ENCODE measurements around the gene BAHCC1. TPM values are rescaled to one million over a fixed set of nuclear protein-coding genes. Genes with fewer than 3 reads are reported as not detected.
A peak's percentile ranks its signal among the peaks of the same experiment; 100 is the strongest.

Gene BAHCC1
- total RNA-seq, 1 donor from 2014 or later = 3.4 TPM

- TF ChIP-seq EZH2 (IDR thresholded peaks at IDR 0.05) = no peak
- no peak for TF ChIP-seq EZH2phosphoT487 (IDR thresholded peaks at IDR 0.05)
- no peak for TF ChIP-seq CTCF (IDR thresholded peaks at IDR 0.05)
- DNase-seq (ENCODE audit: low spot score) = no peak
Measured at GRCh38 chr17:81502471-81503017, 107.3 kb downstream of the BAHCC1 start.

GRCh38 chr17:81503619-81504018 lies 108.4 kb downstream of the BAHCC1 start:
- no peaks in the 10 kb centered on the region for H3K36me3 ChIP-seq
- H3K9me3 Mint-ChIP-seq = peaks cover 3% of the 10 kb centered on the region
- H3K4me2 ChIP-seq = no peak overlapping the region
- no peaks in the 10 kb centered on the region for H3K27me3 ChIP-seq
- peaks cover 3% of the 10 kb centered on the region for H4K20me1 ChIP-seq (ENCODE audit: low read depth)
- H3K9me3 ChIP-seq (ENCODE audit: low read depth) = no peaks in the 10 kb centered on the region
- H2AFZ ChIP-seq (replicated peaks) = no peak overlapping the region
- H3K27ac ChIP-seq = no peak overlapping the region
- peaks cover 6% of the 10 kb centered on the region for H3K4me1 Mint-ChIP-seq
- TF ChIP-seq EZH2phosphoT487 (IDR thresholded peaks at IDR 0.05) = no peak
- no peak for TF ChIP-seq CTCF (IDR thresholded peaks at IDR 0.05)
- no peak for TF ChIP-seq EZH2 (IDR thresholded peaks at IDR 0.05)
- H3K4me1 ChIP-seq = no peaks in the 10 kb centered on the region
- no peak overlapping the region for H3K9ac ChIP-seq
- no peak for DNase-seq (ENCODE audit: low spot score)
- peaks cover 16% of the 10 kb centered on the region for H3F3A ChIP-seq (ENCODE audit: low read depth)
- H3K79me2 ChIP-seq (ENCODE audit: low read depth) = no peaks in the 10 kb centered on the region
- no peak overlapping the region for H3K27ac Mint-ChIP-seq
- H3K4me3 ChIP-seq = no peak overlapping the region
- peaks cover 4% of the 10 kb centered on the region for H3K36me3 Mint-ChIP-seq
- peaks cover 12% of the 10 kb centered on the region for H3K27me3 Mint-ChIP-seq (ENCODE audit: insufficient read depth, low read depth)
- H3K4me3 Mint-ChIP-seq = no peak overlapping the region

More at GRCh38 chr17:81502471-81503017, 107.3 kb downstream of the BAHCC1 start:
- Mint-ChIP-seq H3K9me3 (peaks cover under 1% of the 10 kb centered on the region), H3K27me3 (ENCODE audit: insufficient read depth, low read depth) (peaks cover 14% of the 10 kb centered on the region), H3K36me3 (no peaks in the 10 kb centered on the region), H3K4me1 (peaks cover 4% of the 10 kb centered on the region), H3K4me3 (peak overlapping the region; percentile 19), H3K27ac (no peak overlapping the region)
- H3K4me2 ChIP-seq = no peak overlapping the region
- no peaks in the 10 kb centered on the region for H3K79me2 ChIP-seq (ENCODE audit: low read depth)
- H3K4me3 ChIP-seq = no peak overlapping the region
- no peaks in the 10 kb centered on the region for H3K9me3 ChIP-seq (ENCODE audit: low read depth)
- H3K9ac ChIP-seq = no peak overlapping the region
- peaks cover 8% of the 10 kb centered on the region for H3F3A ChIP-seq (ENCODE audit: low read depth)
- no peaks in the 10 kb centered on the region for H3K36me3 ChIP-seq
- H2AFZ ChIP-seq (replicated peaks) = no peak overlapping the region
- no peaks in the 10 kb centered on the region for H3K4me1 ChIP-seq
- no peaks in the 10 kb centered on the region for H4K20me1 ChIP-seq (ENCODE audit: low read depth)
- H3K27me3 ChIP-seq = no peaks in the 10 kb centered on the region
- no peak overlapping the region for H3K27ac ChIP-seq

- peaks cover 38% of the 10 kb centered on the region for H3K4me1 Mint-ChIP-seq
- H3K27ac Mint-ChIP-seq = peak overlapping the region; percentile 60
- peak overlapping the region; percentile 97 for H3K4me2 ChIP-seq
- peak overlapping the region; percentile 98 for H3K4me3 ChIP-seq
- H3F3A ChIP-seq (ENCODE audit: low read depth) = peaks cover 56% of the 10 kb centered on the region
- peaks cover 39% of the 10 kb centered on the region for H3K36me3 Mint-ChIP-seq
- H3K9ac ChIP-seq = no peak overlapping the region
- peaks cover 10% of the 10 kb centered on the region for H3K9me3 Mint-ChIP-seq
- peaks cover 37% of the 10 kb centered on the region for H3K79me2 ChIP-seq (ENCODE audit: low read depth)
- H3K9me3 ChIP-seq (ENCODE audit: low read depth) = no peaks in the 10 kb centered on the region
- peaks cover 4% of the 10 kb centered on the region for H3K27me3 ChIP-seq
- H3K27ac ChIP-seq = no peak overlapping the region
- H3K4me1 ChIP-seq = peaks cover 18% of the 10 kb centered on the region
- peak overlapping the region; percentile 98 for H3K4me3 Mint-ChIP-seq
- H2AFZ ChIP-seq (replicated peaks) = no peak overlapping the region
- no peaks in the 10 kb centered on the region for H3K36me3 ChIP-seq
- no peak for TF ChIP-seq EZH2 (IDR thresholded peaks at IDR 0.05)
- H4K20me1 ChIP-seq (ENCODE audit: low read depth) = peaks cover 42% of the 10 kb centered on the region
- peaks cover 46% of the 10 kb centered on the region for H3K27me3 Mint-ChIP-seq (ENCODE audit: insufficient read depth, low read depth)
- DNase-seq (ENCODE audit: low spot score) = no peak
Measured at GRCh38 chr17:81508639-81509206, 113.5 kb downstream of the BAHCC1 start.

All from neural progenitor cell (in vitro differentiated cells).